Panc1 (cell line): ENCODE results near the gene CDC42. TPM values are rescaled to one million over a fixed set of nuclear protein-coding genes. Genes with fewer than 3 reads are reported as not detected.

Experiments used
- ATAC-seq: fragments of 200-7000 bp; cut with Tn5 transposase; 2 replicates; pipeline ENCODE4 v1.9.1; 2020; ENCODE audit warnings: mild to moderate bottlenecking, moderate library complexity
- BruUV-seq: library from RNA; stranded (reverse); fragments of 400-500 nt; replicated peaks from 2 replicates; lab custom pipeline; 2021; lab: Mats Ljungman, UMichigan
- CTCF ChIA-PET: fragments of 300-600 bp; sonication (Branson Sonifier 250); formaldehyde crosslinking; loops from one replicate; lab custom pipeline; 2022; ENCODE audit warnings: antibody characterized with exemption; lab: Charles Lee
- POLR2A ChIA-PET: fragments of 300-600 bp; sonication (Branson Sonifier 250); formaldehyde crosslinking; loops from one replicate; lab custom pipeline; 2022; ENCODE audit warnings: antibody characterized with exemption; lab: Charles Lee
- DNase-seq: peaks from one replicate; pipeline ENCODE4 v3.0.0-alpha.2; 2010; ENCODE audit warnings: low read depth, low spot score
- H3K27ac ChIP-seq: 2 replicates; pipeline ENCODE4 v1.5.1; 2011; ENCODE audit warnings: mild to moderate bottlenecking, low read length, inconsistent platforms
- H3K27me3 ChIP-seq: fragments of 200-500 bp; sonication (Bioruptor generic); 2 replicates; pipeline ENCODE4 v1.6.0; 2014; ENCODE audit warnings: low read length, inconsistent platforms; ENCODE audit not compliant: control insufficient read depth, insufficient read depth
- H3K36me3 ChIP-seq: fragments of 200-500 bp; sonication (Bioruptor generic); 2 replicates; pipeline ENCODE4 v1.5.1; 2014; ENCODE audit warnings: inconsistent platforms, mild to moderate bottlenecking, low read length, moderate library complexity; ENCODE audit not compliant: control insufficient read depth, insufficient read depth
- H3K4me1 ChIP-seq: 2 replicates; pipeline ENCODE4 v1.5.1; 2011; ENCODE audit warnings: inconsistent platforms, mild to moderate bottlenecking, low read length, moderate library complexity; ENCODE audit not compliant: control insufficient read depth, insufficient read depth
- H3K4me3 ChIP-seq, 2 experiments: 2 replicates each; pipeline ENCODE4 v1.5.1; 2011 to 2012; ENCODE audit warnings: low read depth in 2 of 2, low read length in 2 of 2, mild to moderate bottlenecking in 2 of 2, inconsistent platforms in 1 of 2, moderate library complexity in 1 of 2
- H3K9me3 ChIP-seq: fragments of 200-500 bp; sonication (Bioruptor generic); 2 replicates; pipeline ENCODE4 v1.5.1; 2014; ENCODE audit warnings: low read depth, mild to moderate bottlenecking, inconsistent platforms, low read length, moderate library complexity; ENCODE audit not compliant: control insufficient read depth, insufficient read depth
- POLR2AphosphoS5 ChIP-seq: IDR thresholded peaks from 2 replicates; pipeline ENCODE4 v1.6.1; 2012; ENCODE audit warnings: mild to moderate bottlenecking, low read depth, low read length, moderate library complexity
- SIN3A ChIP-seq: IDR thresholded peaks from 2 replicates; pipeline ENCODE4 v1.6.1; 2012; ENCODE audit warnings: low read depth, mild to moderate bottlenecking, low read length, moderate library complexity, borderline replicate concordance; ENCODE audit not compliant: insufficient read depth
- TCF7L2 ChIP-seq: IDR thresholded peaks from 2 replicates; pipeline ENCODE4 v1.6.1; 2011; ENCODE audit warnings: mild to moderate bottlenecking, low read depth, low read length, inconsistent platforms
- in situ Hi-C: cut with HindIII; loops from 2 replicates; pipeline ENCODE4 v1.10.0; 2016; ENCODE audit warnings: low sequenced_read_pairs, low pct_unique_long_range_greater_than_20kb
- intact Hi-C: fragments of 100-400 bp; cut with micrococcal nuclease; formaldehyde crosslinking; loops from one replicate; pipeline ENCODE4 v1.10.0; 2022; ENCODE audit not compliant: unreplicated experiment
- total RNA-seq: library from RNA; stranded (reverse); gene quantifications from one replicate; pipeline ENCODE4 v1.2.1, GENCODE V29; 2021; ENCODE audit not compliant: unreplicated experiment
- TF ChIP-seq, protein P1 (sequence below), 2 experiments: IDR thresholded peaks; 2 replicates each; pipeline ENCODE4 v1.6.1; 2011 to 2012; ENCODE audit warnings: low read depth in 2 of 2, control low read depth in 1 of 2, low read length in 1 of 2, mild to moderate bottlenecking in 1 of 2, moderate library complexity in 1 of 2; ENCODE audit not compliant: insufficient read depth in 1 of 2
- TF ChIP-seq, protein P2 (sequence below): fragments of 450-650 bp; IDR thresholded peaks from 2 replicates; pipeline ENCODE4 v1.5.1; 2017; ENCODE audit warnings: mild to moderate bottlenecking

The CDC42 gene
- total RNA-seq, 1 experiment from 2014 or later: 240 TPM

DNA sequence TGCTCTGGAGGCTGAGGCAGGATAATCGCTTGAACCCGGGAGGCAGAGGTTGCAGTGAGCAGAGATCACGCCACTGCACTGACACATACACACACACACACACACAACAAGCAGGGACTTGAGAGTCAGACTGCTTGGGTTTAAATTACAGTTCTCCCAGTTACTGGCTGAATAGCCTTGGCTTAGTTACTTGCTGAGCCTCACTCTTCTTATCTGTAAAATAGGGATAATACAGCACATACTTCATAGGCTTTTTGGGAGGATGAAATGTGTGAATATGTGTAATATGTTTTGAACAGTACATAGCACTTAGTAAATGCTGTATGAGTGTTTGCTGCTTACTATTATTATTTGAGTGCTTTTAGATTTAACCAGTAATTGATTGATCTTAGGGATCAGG lies 23.8 kb downstream of the CDC42 start:
- ChIA-PET CTCF (interaction anchor here (0.6 kb wide), 1 partner anchor 33 kb away, joined by 3 read pairs; no protein-coding TSS in a partner anchor), POLR2A (no interaction called here)
- no peak overlapping the region for H3K4me3 ChIP-seq
- peaks cover 23% of the 10 kb centered on the region for H3K4me1 ChIP-seq
- H3K9me3 ChIP-seq: no peaks in the 10 kb centered on the region
- ATAC-seq (no peak), DNase-seq (no peak)
- no peaks in the 10 kb centered on the region for H3K27me3 ChIP-seq
- no peak for TF ChIP-seq SIN3A
- TF ChIP-seq, protein P1, sequence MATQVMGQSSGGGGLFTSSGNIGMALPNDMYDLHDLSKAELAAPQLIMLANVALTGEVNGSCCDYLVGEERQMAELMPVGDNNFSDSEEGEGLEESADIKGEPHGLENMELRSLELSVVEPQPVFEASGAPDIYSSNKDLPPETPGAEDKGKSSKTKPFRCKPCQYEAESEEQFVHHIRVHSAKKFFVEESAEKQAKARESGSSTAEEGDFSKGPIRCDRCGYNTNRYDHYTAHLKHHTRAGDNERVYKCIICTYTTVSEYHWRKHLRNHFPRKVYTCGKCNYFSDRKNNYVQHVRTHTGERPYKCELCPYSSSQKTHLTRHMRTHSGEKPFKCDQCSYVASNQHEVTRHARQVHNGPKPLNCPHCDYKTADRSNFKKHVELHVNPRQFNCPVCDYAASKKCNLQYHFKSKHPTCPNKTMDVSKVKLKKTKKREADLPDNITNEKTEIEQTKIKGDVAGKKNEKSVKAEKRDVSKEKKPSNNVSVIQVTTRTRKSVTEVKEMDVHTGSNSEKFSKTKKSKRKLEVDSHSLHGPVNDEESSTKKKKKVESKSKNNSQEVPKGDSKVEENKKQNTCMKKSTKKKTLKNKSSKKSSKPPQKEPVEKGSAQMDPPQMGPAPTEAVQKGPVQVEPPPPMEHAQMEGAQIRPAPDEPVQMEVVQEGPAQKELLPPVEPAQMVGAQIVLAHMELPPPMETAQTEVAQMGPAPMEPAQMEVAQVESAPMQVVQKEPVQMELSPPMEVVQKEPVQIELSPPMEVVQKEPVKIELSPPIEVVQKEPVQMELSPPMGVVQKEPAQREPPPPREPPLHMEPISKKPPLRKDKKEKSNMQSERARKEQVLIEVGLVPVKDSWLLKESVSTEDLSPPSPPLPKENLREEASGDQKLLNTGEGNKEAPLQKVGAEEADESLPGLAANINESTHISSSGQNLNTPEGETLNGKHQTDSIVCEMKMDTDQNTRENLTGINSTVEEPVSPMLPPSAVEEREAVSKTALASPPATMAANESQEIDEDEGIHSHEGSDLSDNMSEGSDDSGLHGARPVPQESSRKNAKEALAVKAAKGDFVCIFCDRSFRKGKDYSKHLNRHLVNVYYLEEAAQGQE (IDR thresholded peaks at IDR 0.05; ENCODE audit: insufficient read depth in 1 of 2, low read depth in 2 of 2, low read length in 1 of 2): no peak
- no peak for TF ChIP-seq TCF7L2
- TF ChIP-seq, protein P2, sequence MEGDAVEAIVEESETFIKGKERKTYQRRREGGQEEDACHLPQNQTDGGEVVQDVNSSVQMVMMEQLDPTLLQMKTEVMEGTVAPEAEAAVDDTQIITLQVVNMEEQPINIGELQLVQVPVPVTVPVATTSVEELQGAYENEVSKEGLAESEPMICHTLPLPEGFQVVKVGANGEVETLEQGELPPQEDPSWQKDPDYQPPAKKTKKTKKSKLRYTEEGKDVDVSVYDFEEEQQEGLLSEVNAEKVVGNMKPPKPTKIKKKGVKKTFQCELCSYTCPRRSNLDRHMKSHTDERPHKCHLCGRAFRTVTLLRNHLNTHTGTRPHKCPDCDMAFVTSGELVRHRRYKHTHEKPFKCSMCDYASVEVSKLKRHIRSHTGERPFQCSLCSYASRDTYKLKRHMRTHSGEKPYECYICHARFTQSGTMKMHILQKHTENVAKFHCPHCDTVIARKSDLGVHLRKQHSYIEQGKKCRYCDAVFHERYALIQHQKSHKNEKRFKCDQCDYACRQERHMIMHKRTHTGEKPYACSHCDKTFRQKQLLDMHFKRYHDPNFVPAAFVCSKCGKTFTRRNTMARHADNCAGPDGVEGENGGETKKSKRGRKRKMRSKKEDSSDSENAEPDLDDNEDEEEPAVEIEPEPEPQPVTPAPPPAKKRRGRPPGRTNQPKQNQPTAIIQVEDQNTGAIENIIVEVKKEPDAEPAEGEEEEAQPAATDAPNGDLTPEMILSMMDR: no peak
- no peak for TF ChIP-seq POLR2AphosphoS5
- in situ Hi-C loops: no loop called here
- BruUV-seq: no TSS peak
- peaks cover 19% of the 10 kb centered on the region for H3K36me3 ChIP-seq
- H3K27ac ChIP-seq: no peak overlapping the region
- intact Hi-C loops: no loop called here

DNA sequence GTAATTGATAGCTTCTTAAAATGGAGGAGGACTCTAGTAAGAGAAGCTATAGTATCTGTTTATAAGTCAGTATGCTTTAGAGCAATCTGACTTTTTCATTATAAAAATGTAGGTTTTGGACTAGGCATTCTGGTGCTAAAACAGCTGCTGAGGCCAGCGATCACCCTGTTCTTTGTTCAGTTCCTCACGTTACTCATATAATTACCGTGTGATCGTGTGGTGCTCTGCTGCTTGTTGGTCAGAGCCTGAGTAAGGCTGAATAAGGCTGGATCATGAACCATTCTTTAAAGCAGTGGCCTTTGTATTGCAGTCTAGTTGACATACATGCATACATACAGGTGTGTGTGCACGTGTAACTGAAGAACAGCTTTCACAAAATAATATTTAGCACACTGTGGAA lies 25.2 kb downstream of the CDC42 start:
- H3K4me3 ChIP-seq: no peak overlapping the region
- peaks cover 19% of the 10 kb centered on the region for H3K4me1 ChIP-seq
- BruUV-seq: no TSS peak
- in situ Hi-C loops: no loop called here
- TF ChIP-seq POLR2AphosphoS5: no peak
- no peak for TF ChIP-seq SIN3A
- TF ChIP-seq, protein P1 (IDR thresholded peaks at IDR 0.05; ENCODE audit: insufficient read depth in 1 of 2, low read depth in 2 of 2, low read length in 1 of 2): no peak
- TF ChIP-seq, protein P2: no peak
- TF ChIP-seq TCF7L2: no peak
- H3K27me3 ChIP-seq: no peaks in the 10 kb centered on the region
- no peaks in the 10 kb centered on the region for H3K9me3 ChIP-seq
- peaks cover 30% of the 10 kb centered on the region for H3K36me3 ChIP-seq
- ChIA-PET POLR2A (no interaction called here), CTCF (no interaction called here)
- intact Hi-C loops: no loop called here
- DNase-seq (no peak), ATAC-seq (no peak)
- H3K27ac ChIP-seq: no peak overlapping the region
